Bronchial epithelial cell (primary cell): ENCODE results near the gene ISOC1. TPM values are rescaled to one million over a fixed set of nuclear protein-coding genes. Genes with fewer than 3 reads are reported as not detected.

Experiments
- DNase-seq: peaks from one replicate; pipeline ENCODE4 v3.0.0-alpha.2; 2010; ENCODE audit warnings: low read depth
- FAIRE-seq: peaks from 2 replicates; lab custom pipeline; 2011; peaks lifted over from hg19 to GRCh38; lab: Jason Lieb, UNC
- H3K27me3 ChIP-seq: 2 replicates; pipeline ENCODE4 v1.5.1; 2011; ENCODE audit warnings: low read length; ENCODE audit not compliant: control insufficient read depth, insufficient read depth
- H3K36me3 ChIP-seq: 2 replicates; pipeline ENCODE4 v1.5.1; 2011; ENCODE audit warnings: low read length; ENCODE audit not compliant: control insufficient read depth, insufficient read depth
- H3K4me3 ChIP-seq: 2 replicates; pipeline ENCODE4 v1.5.1; 2011; ENCODE audit warnings: mild to moderate bottlenecking, low read depth, low read length, control low read depth
- total RNA-seq: library from RNA; depleted of rRNA; stranded (reverse); fragments of >200 nt; gene quantifications from 2 replicates; pipeline ENCODE4 v1.2.1, GENCODE V29; 2014
- TF ChIP-seq, protein P1 (sequence below): IDR thresholded peaks from 2 replicates; pipeline ENCODE4 v1.5.1; 2011; ENCODE audit warnings: mild to moderate bottlenecking, moderate library complexity, low read length, control low read depth, inconsistent platforms; ENCODE audit not compliant: insufficient read depth, severe bottlenecking

The ISOC1 gene
- total RNA-seq, 1 donor from 2014 or later: 16.1 TPM

DNA sequence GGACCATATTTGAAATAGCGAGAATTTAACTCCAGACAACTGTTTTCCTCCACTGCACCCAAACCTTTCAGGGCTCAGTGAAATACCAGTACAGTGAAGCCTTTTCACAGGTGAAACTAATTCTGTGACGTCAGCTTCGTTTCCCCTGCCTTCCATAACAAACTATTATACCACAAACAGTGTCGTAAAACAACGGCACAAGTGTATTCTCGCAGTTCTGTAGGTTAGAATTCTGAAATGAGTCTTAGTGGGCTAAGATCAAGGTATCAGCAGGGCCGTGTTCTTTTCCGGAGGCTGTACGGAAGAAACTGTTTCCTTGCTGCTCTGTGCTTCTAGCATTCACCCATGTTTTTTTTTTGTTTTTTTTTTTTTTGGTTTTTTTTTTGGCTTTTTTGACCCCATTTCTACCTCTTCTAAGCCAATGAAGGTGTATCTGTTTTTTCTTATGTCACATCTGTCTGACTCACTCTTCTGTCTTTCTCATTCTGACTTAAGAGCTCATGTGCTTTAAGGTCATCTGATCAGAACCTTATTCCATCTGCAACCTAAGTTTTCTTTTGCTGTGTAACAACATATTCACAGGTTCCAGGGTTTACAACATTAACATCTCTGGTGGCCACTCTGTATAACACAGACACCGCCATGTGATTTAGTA is 20.1 kb downstream of the ISOC1 start:
- FAIRE-seq (no peak), DNase-seq (no peak)
- no peaks in the 10 kb centered on the region for H3K27me3 ChIP-seq
- no peak overlapping the region for H3K4me3 ChIP-seq
- no peaks in the 10 kb centered on the region for H3K36me3 ChIP-seq
- TF ChIP-seq, protein P1, sequence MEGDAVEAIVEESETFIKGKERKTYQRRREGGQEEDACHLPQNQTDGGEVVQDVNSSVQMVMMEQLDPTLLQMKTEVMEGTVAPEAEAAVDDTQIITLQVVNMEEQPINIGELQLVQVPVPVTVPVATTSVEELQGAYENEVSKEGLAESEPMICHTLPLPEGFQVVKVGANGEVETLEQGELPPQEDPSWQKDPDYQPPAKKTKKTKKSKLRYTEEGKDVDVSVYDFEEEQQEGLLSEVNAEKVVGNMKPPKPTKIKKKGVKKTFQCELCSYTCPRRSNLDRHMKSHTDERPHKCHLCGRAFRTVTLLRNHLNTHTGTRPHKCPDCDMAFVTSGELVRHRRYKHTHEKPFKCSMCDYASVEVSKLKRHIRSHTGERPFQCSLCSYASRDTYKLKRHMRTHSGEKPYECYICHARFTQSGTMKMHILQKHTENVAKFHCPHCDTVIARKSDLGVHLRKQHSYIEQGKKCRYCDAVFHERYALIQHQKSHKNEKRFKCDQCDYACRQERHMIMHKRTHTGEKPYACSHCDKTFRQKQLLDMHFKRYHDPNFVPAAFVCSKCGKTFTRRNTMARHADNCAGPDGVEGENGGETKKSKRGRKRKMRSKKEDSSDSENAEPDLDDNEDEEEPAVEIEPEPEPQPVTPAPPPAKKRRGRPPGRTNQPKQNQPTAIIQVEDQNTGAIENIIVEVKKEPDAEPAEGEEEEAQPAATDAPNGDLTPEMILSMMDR: no peak

- FAIRE-seq (no peak), DNase-seq (no peak)
- TF ChIP-seq, protein P1: no peak
- Histone ChIP-seq H3K36me3 (no peaks in the 10 kb centered on the region), H3K4me3 (no peak overlapping the region), H3K27me3 (no peaks in the 10 kb centered on the region)
These were observed 21.1 kb downstream of the ISOC1 start for GRCh38 chr5:129115680-129116079.

GRCh38 chr5:129116797-129117196 is 22.2 kb downstream of the ISOC1 start:
- no peaks in the 10 kb centered on the region for H3K27me3 ChIP-seq
- TF ChIP-seq, protein P1: no peak
- FAIRE-seq: no peak
- H3K4me3 ChIP-seq: no peak overlapping the region
- no peaks in the 10 kb centered on the region for H3K36me3 ChIP-seq
- DNase-seq: no peak

GRCh38 chr5:129118405-129118804 is 23.9 kb downstream of the ISOC1 start:
- FAIRE-seq: no peak

GRCh38 chr5:129118826-129119225 is 24.3 kb downstream of the ISOC1 start:
- Histone ChIP-seq H3K4me3 (no peak overlapping the region), H3K27me3 (no peaks in the 10 kb centered on the region), H3K36me3 (no peaks in the 10 kb centered on the region)
- TF ChIP-seq, protein P1: no peak
- no peak for FAIRE-seq
- DNase-seq: peak; percentile 67

More at GRCh38 chr5:129118405-129118804, 23.9 kb downstream of the ISOC1 start:
- TF ChIP-seq, protein P1: no peak
- Histone ChIP-seq H3K27me3 (no peaks in the 10 kb centered on the region), H3K36me3 (no peaks in the 10 kb centered on the region), H3K4me3 (no peak overlapping the region)
- no peak for DNase-seq

GRCh38 chr5:129120158-129120581 is 25.6 kb downstream of the ISOC1 start:
- no peaks in the 10 kb centered on the region for H3K27me3 ChIP-seq
- no peaks in the 10 kb centered on the region for H3K36me3 ChIP-seq
- DNase-seq: no peak
- FAIRE-seq: no peak
- no peak overlapping the region for H3K4me3 ChIP-seq
- TF ChIP-seq, protein P1: no peak
